ENCODE data around the gene SUGCT. TPM values are rescaled to one million over a fixed set of nuclear protein-coding genes. Genes with fewer than 3 reads are reported as not detected.

Gene SUGCT
- total RNA-seq, 2 experiments from 2014 or later: 0.95 to 1.2 TPM

DNA sequence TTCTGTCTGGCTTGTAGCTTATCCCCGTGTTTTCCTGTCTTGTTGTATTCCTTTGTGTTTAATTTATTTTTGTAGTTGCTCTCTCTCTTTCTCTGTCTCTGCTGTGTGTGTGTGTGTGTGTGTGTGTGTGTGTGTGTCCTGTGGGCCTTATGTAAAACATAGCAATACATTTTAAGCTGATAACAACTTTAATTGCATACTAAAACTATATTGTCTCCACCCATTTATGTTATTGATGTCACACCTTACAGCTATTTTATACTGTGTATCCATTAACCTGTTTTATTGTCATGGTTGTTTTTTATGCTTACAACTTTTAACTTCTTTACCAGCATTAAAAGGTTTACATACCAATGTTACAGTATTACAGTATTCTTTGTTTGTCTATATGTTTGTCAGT is 293.6 kb downstream of the SUGCT start:
- Histone ChIP-seq H3K4me1 (ENCODE audit: insufficient read depth, low read length) (no peaks in the 10 kb centered on the region), H3K27me3 (ENCODE audit: control insufficient read depth in 1 of 2, insufficient read depth in 2 of 2, low read length in 2 of 2) (no peaks in the 10 kb centered on the region), H3K36me3 (ENCODE audit: insufficient read depth, low read length) (no peaks in the 10 kb centered on the region), H3K27ac (ENCODE audit: low read depth in 1 of 2, low read length in 2 of 2) (no peak overlapping the region), H3K4me3 (ENCODE audit: low read length) (no peak overlapping the region), H3K9me3 (ENCODE audit: control insufficient read depth in 1 of 2, insufficient read depth in 1 of 2, low read length in 2 of 2) (peaks cover 0 to 9% of the 10 kb centered on the region in 2 experiments)
- no peak for ATAC-seq (ENCODE audit: poor library complexity)
- Mint-ChIP-seq H3K36me3 (ENCODE audit: low read depth) (no peaks in the 10 kb centered on the region), H3K27ac (no peak overlapping the region), H3K4me1 (ENCODE audit: low read depth) (no peaks in the 10 kb centered on the region), H3K4me3 (no peak overlapping the region), H3K27me3 (no peaks in the 10 kb centered on the region), H3K9me3 (peaks cover 8% of the 10 kb centered on the region)
- intact Hi-C loops (cut with DNase I, micrococcal nuclease): no loop called here
- no peak for DNase-seq
- TF ChIP-seq, protein P1, sequence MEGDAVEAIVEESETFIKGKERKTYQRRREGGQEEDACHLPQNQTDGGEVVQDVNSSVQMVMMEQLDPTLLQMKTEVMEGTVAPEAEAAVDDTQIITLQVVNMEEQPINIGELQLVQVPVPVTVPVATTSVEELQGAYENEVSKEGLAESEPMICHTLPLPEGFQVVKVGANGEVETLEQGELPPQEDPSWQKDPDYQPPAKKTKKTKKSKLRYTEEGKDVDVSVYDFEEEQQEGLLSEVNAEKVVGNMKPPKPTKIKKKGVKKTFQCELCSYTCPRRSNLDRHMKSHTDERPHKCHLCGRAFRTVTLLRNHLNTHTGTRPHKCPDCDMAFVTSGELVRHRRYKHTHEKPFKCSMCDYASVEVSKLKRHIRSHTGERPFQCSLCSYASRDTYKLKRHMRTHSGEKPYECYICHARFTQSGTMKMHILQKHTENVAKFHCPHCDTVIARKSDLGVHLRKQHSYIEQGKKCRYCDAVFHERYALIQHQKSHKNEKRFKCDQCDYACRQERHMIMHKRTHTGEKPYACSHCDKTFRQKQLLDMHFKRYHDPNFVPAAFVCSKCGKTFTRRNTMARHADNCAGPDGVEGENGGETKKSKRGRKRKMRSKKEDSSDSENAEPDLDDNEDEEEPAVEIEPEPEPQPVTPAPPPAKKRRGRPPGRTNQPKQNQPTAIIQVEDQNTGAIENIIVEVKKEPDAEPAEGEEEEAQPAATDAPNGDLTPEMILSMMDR (IDR thresholded peaks at IDR 0.05): no peak
- ChIA-PET CTCF (interaction anchor here (1.2 kb wide), 1 partner anchor 11 kb away, joined by 5 read pairs; no protein-coding TSS in a partner anchor), POLR2A (no interaction called here)

DNA sequence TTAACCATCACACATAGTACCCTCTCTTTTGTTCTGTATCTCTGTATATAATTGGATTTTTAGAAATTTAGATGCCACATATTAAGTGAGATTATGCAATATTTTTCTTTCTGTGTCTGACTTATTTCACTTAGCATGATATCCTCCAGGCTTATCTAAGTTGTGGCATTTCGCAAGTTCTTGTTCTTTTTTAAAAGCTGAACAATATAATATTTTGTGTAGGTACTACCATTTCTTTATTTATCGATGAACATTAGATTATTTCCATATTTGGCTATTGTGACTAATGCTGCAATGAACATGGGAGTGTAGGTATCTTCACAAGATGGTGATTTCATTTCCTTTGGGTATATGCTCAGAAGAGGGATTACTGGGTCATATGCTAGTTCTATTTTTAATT is 295.0 kb downstream of the SUGCT start:
- CTCF ChIA-PET: no interaction called here
- intact Hi-C loops (cut with DNase I, micrococcal nuclease): no loop called here

DNA sequence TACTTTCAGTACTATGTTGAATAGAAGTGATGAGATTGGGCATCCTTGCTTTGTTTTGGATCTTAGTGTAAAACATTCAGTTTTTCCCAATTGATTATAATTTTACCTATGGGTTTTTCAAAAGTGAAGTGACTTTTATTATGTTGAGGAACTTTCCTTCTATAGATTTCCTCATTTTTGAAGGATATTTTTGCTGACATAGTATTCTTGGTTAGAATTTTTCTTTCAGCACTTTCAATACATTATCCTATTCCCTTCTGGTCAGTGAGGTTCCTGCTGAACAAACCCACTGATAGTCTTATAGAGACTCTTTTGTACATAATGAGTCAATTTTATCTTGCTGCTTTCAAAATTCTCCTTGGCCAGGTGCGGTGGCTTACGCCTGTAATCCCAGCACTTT is 297.2 kb downstream of the SUGCT start:
- H3K4me1 Mint-ChIP-seq (ENCODE audit: low read depth): no peaks in the 10 kb centered on the region
- peaks cover 11% of the 10 kb centered on the region for H3K9me3 Mint-ChIP-seq
- H3K36me3 Mint-ChIP-seq (ENCODE audit: low read depth): no peaks in the 10 kb centered on the region
- no peaks in the 10 kb centered on the region for H3K36me3 ChIP-seq (ENCODE audit: insufficient read depth, low read length)
- no peaks in the 10 kb centered on the region for H3K27me3 Mint-ChIP-seq
- H3K27me3 ChIP-seq (ENCODE audit: control insufficient read depth in 1 of 2, insufficient read depth in 2 of 2, low read length in 2 of 2): no peaks in the 10 kb centered on the region
- ChIA-PET CTCF (no interaction called here), POLR2A (no interaction called here)
- ATAC-seq (ENCODE audit: poor library complexity) (no peak), DNase-seq (no peak)
- H3K27ac Mint-ChIP-seq: no peak overlapping the region
- TF ChIP-seq, protein P1 (IDR thresholded peaks at IDR 0.05): no peak
- H3K27ac ChIP-seq (ENCODE audit: low read depth in 1 of 2, low read length in 2 of 2): no peak overlapping the region
- peaks cover 0 to 9% of the 10 kb centered on the region in 2 experiments for H3K9me3 ChIP-seq (ENCODE audit: control insufficient read depth in 1 of 2, insufficient read depth in 1 of 2, low read length in 2 of 2)
- intact Hi-C loops (cut with DNase I, micrococcal nuclease): no loop called here
- H3K4me1 ChIP-seq (ENCODE audit: insufficient read depth, low read length): no peaks in the 10 kb centered on the region
- H3K4me3 Mint-ChIP-seq: no peak overlapping the region
- H3K4me3 ChIP-seq (ENCODE audit: low read length): no peak overlapping the region

More for the DNA sequence above, 295.0 kb downstream of the SUGCT start:
- Mint-ChIP-seq H3K4me1 (ENCODE audit: low read depth) (no peaks in the 10 kb centered on the region), H3K9me3 (peaks cover 8% of the 10 kb centered on the region), H3K27me3 (no peaks in the 10 kb centered on the region), H3K36me3 (ENCODE audit: low read depth) (no peaks in the 10 kb centered on the region), H3K27ac (no peak overlapping the region), H3K4me3 (no peak overlapping the region)
- Histone ChIP-seq H3K27ac (ENCODE audit: low read depth in 1 of 2, low read length in 2 of 2) (no peak overlapping the region), H3K4me3 (ENCODE audit: low read length) (no peak overlapping the region), H3K27me3 (ENCODE audit: control insufficient read depth in 1 of 2, insufficient read depth in 2 of 2, low read length in 2 of 2) (no peaks in the 10 kb centered on the region), H3K36me3 (ENCODE audit: insufficient read depth, low read length) (no peaks in the 10 kb centered on the region), H3K4me1 (ENCODE audit: insufficient read depth, low read length) (no peaks in the 10 kb centered on the region), H3K9me3 (ENCODE audit: control insufficient read depth in 1 of 2, insufficient read depth in 1 of 2, low read length in 2 of 2) (peaks cover 0 to 9% of the 10 kb centered on the region in 2 experiments)
- POLR2A ChIA-PET: no interaction called here
- ATAC-seq (ENCODE audit: poor library complexity) (no peak), DNase-seq (no peak)
- TF ChIP-seq, protein P1 (IDR thresholded peaks at IDR 0.05): no peak
